Stimulated activated CD4-positive, alpha-beta T cell treated with anti-CD3 and anti-CD28 coated beads, Interleukin-12 subunit alpha, Interleukin-12 subunit beta, amount 100 ng/mL, for 24 hours (primary cell): ENCODE data around the gene NRN1L.
"Not testable (repeated sequence)": the region's sequence is repeated elsewhere in the genome, so short reads cannot be mapped to it uniquely, and the experiment has no call there.

ENCODE experiments used
- DNase-seq, 2 experiments: peaks; one replicate each; pipeline ENCODE4 v3.0.0-alpha.2; 2020; ENCODE audit warnings: low read depth in 2 of 2

The NRN1L gene

DNA sequence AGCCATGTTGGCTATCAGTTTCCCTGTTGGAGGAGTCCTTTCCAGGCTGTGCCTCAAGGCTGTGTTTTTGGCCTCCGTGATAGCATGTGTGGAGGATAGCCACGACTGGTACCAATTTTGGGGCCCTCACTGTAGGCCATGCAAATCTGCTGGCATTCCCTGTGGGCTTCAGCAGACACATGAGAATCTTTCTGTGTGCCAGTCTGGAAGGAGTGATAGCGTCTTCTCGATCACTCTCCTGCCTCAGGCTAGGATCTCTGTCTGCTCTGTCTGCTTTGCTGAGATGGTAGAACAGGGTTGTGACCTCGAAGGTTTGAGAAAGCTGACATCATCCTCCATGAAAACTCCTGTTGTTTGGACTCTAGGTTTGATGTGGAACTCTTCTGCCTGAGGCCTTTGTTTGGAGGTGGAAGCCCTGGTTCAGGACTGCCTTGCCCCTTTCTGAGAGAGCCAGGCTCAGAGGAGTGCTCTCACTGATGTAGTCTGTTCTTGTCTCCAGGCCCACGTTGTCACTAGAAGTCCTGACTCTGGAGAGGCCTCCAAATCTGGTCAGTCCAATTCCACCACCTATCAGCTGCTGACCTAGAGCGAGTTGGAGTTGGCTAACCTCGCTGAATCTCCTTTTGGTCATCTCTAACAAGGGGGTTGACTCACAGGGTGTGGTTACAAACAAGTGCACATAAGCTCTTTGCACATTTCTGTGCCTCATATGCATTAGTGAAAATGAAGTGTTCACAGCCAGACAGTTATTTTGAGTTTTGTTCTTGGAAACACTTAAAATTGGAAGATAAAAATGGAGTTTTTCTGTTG, 23.9 kb upstream of the NRN1L start:
- DNase-seq, result no peak

GRCh38 chr16:67861877-67862276, 22.8 kb upstream of the NRN1L start:
- no peak for DNase-seq

- DNase-seq, result no peak
Measured at GRCh38 chr16:67862623-67863583, 21.8 kb upstream of the NRN1L start.

GRCh38 chr16:67864044-67864443, 20.6 kb upstream of the NRN1L start:
- DNase-seq, result not testable (repeated sequence)

GRCh38 chr16:67864594-67864993, 20.1 kb upstream of the NRN1L start:
- no peak for DNase-seq

DNA sequence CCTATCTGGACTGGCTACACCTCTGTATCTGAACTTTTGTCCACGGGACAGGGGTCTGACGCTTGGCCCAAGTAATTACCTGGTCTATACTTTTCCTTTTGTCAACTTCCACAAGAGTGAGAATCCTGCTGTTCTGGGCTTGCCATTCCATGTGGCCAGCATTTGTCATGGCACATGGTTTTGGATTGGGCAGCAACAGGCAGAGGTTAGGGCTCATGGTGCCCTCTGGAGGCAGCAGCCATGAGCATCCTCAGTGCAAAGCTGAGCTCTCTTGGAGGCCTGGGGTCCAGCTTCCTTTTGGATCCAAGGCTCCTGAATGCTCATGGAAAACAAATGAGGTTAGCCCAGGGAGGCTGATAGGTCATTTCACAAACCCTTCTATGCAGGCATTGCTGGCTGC, 19.4 kb upstream of the NRN1L start:
- no peak for DNase-seq

DNA sequence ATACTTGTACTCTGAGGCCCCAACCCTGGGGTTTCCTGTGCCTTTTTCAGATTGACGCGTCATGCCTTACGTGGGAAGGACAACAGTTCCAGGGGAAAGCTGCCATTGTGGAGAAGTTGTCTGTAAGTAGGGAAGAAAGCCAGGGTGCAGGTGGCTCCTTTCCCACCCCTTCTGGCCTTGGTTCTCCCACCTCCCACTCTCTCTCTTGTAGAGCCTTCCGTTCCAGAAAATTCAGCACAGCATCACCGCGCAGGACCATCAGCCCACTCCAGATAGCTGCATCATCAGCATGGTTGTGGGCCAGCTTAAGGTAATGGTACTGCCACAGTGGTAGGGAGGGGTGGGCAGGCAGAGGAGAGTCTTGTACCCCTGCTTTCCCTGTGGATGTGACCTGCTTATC, 16.4 kb upstream of the NRN1L start:
- DNase-seq, result no peak

GRCh38 chr16:67869653-67870052, 15.0 kb upstream of the NRN1L start:
- no peak for DNase-seq

DNA sequence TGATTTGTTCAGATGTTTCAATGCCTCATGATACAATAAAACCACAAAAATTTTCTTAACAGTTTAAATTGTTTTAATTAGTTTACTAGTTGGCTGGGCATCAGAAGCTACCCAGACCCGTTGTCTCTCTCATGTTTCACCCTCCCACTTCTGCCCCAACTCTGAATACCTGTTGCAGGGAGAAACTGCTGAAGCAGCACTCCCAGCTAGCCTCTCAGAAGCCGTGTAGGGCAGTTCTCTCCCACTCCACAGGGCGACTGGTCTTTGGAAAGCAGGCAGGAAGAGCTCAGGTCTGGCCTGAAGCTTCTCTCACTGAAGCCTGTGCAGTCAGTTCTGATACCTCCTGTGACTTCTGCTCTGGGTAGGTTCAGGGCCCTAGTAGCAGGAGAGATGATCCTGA, 13.4 kb upstream of the NRN1L start:
- no peak for DNase-seq

- no peak for DNase-seq
Measured at GRCh38 chr16:67872131-67872630, 12.5 kb upstream of the NRN1L start.

DNA sequence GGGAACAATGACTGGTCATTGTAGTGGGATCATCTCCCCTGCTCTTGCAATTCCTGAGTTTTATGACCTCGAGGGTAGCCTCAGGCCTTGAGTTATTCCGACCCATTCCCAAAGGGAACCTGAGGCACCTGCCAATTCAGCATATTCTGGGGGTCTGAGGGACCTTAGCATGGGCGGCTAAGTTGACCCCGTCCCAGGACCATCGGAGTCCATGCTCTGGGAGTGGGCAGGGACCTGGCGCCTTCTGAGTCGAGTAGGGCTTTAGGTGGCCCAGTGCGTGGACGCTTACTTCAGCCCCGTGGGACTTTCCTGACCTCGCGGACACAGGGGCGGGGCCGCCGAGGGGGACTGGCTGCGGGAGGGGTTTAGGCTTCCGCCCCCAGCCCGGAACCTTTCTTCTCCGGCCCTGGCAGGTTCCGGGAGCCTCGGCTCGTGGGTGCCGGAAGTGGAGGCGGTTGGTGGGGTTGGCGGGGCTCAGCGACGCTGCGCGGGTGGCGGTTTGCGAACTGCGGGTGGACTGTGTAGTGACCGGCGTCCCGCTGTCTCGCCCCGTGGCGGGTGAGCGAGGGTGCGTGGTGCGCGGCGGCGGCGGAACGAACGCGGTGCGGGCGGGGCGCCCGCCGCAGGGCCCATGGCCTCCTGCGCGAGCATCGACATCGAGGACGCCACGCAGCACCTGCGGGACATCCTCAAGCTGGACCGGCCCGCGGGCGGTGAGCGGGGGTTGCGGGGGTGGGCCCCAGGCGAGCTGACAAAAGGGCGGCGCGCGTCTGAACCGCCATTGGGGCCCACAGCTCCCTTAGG, 11.9 kb upstream of the NRN1L start, which contains the start of gene EDC4:
EDC4 (plus strand) TSS at position 422 of the 804 bp plus-strand sequence; CDS start at position 632, 210 bp downstream.
- DNase-seq, result peak; percentile 84

DNA sequence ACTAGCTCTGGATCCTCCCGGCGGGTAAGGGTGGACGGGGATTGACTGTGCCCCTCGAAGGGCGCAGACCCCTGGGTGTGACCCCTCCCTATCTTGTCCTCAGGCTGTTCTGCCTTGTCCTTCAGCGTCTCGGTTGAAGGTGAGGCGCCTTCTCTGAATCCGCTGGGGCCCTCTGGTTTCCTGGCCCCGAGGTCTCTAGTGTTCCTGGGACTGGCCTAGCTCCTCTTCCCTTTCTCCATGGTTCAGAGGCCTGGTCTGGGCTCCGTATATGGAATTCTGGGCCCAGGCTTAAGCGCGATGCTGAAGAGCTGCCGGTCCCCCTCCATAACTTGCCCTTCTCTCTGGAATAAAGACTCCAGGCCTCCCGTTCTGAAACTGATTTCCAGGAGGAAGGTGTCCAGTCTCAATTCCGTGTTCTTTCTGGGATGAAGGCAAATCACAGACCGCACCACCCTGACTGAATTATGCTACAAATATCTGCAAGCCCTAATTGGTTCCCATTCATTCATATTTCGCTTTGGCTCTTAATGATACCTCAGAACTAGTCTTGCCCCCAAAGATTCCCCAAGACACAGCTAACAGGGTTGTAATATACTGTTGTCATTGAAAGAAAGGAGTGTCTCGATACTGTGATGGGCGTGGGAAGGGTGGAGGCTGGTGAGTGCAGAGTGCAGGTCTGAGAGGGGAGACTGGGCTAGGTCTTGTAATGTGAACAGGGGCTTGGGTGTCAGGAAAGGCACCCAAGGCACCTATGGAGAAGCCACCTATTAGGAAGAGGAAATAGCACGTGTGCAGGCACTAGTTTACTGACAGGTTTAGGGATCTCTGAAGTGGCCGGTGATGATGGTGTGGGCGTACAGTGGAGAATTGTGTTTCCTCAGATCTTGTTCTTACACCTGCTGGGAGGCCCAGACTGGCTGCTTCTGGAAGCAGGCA, 11.0 kb upstream of the NRN1L start:
- DNase-seq, result peak in 1 of 2 experiments; percentile 8

GRCh38 chr16:67874372-67874771, 10.3 kb upstream of the NRN1L start:
- DNase-seq, result no peak

DNA sequence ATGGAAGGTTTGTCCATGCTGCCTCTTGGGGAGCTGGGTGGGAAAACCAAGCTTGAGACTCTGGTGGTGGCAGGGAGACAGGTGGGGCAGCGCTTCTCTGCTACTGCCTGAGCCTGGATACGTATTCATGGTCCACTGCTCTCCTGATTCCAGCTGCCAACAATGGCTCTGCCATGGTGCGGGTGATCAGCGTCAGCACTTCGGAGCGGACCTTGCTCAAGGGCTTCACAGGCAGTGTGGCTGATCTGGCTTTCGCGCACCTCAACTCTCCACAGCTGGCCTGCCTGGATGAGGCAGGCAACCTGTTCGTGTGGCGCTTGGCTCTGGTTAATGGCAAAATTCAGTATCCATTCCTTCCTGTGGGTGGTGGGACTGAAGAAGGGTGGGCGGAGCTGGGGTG, 7.6 kb upstream of the NRN1L start:
- DNase-seq, result no peak

GRCh38 chr16:67878232-67878631, 6.5 kb upstream of the NRN1L start:
- no peak for DNase-seq

DNA sequence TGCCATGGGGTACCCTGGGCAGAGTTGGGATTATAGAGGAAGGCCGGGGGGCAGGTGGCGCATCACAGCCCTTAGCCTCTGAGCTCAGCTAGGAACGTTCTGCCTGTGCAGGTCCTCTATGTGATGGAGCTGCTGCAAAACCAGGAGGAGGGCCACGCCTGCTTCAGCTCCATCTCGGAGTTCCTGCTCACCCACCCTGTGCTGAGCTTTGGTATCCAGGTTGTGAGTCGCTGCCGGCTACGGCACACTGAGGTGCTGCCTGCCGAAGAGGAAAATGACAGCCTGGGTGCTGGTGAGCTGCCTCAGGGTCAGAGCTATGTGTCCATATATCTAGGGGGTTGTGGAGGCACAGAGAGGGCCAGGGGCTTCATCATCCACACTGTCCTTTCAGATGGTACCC, 5.8 kb upstream of the NRN1L start:
- DNase-seq, result no peak

DNA sequence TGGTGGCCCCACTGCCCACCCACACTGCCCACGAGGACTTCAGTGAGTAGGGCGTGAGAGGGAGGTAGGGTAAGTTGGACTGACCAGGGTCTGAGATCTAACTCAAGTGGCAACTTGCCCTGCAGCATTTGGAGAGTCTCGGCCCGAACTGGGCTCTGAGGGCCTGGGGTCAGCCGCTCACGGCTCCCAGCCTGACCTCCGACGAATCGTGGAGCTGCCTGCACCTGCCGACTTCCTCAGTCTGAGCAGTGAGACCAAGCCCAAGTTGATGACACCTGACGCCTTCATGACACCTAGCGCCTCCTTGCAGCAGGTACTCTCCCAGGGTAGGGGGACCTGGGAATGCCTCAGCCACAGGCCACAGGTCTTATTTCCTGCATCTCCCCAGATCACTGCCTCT, 5.2 kb upstream of the NRN1L start:
- DNase-seq, result no peak

DNA sequence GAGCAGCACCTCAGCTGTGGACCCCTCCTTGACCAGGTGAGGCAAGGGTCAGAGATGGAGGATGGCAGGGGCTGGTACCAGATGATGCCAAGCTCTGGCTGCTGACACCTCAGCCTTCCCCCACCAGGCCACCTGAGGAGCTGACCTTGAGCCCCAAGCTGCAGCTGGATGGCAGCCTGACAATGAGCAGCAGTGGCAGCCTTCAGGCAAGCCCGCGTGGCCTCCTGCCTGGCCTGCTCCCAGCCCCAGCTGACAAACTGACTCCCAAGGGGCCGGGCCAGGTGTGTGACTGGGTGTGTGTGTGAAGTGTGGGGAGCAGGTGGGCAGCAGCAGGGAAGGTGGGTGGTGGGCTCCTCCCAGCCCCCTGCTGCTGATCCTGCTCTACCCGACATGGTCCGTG, 4.7 kb upstream of the NRN1L start:
- DNase-seq, result no peak

DNA sequence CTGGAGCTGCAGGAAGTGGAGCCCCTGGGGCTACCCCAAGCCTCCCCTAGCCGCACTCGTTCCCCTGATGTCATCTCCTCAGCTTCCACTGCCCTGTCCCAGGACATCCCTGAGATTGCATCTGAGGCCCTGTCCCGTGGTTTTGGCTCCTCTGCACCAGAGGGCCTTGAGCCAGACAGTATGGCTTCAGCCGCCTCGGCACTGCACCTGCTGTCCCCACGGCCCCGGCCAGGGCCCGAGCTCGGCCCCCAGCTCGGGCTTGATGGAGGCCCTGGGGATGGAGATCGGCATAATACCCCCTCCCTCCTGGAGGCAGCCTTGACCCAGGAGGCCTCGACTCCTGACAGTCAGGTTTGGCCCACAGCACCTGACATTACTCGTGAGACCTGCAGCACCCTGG, 4.1 kb upstream of the NRN1L start:
- DNase-seq, result no peak

DNA sequence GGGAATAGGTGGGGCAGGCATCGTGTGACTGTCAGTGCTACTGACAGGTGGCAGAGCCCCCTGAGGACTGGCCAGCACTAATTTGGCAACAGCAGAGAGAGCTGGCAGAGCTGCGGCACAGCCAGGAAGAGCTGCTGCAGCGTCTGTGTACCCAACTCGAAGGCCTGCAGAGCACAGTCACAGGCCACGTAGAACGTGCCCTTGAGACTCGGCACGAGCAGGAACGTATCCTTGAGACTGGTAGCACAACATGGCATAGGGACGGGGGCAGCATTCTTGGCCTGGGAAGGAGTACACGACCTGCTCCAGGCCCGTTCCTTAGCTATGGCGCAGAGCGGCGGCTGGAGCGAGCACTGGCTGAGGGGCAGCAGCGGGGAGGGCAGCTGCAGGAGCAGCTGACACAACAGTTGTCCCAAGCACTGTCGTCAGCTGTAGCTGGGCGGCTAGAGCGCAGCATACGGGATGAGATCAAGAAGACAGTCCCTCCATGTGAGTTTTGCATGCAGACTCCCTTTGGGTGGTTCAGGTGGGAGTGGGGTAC, 3.0 kb upstream of the NRN1L start:
- no peak for DNase-seq
